HCT116 (cell line): Measurements from ENCODE around the gene MAN2B2.

Source experiments
- CEBPB ChIP-seq: IDR thresholded peaks from 2 replicates; pipeline ENCODE4 v1.6.1; 2012; ENCODE audit warnings: low read depth
- EGR1 ChIP-seq: IDR thresholded peaks from 2 replicates; pipeline ENCODE4 v1.6.1; 2012; ENCODE audit warnings: low read depth
- POLR2A ChIP-seq: IDR thresholded peaks from 2 replicates; pipeline ENCODE4 v1.7.0; 2011; ENCODE audit warnings: borderline replicate concordance; ENCODE audit not compliant: insufficient read depth, insufficient read length; ENCODE audit errors: extremely low read depth
- POLR2AphosphoS5 ChIP-seq: IDR thresholded peaks from 2 replicates; pipeline ENCODE4 v1.6.1; 2011; ENCODE audit warnings: mild to moderate bottlenecking, low read depth, low read length, moderate library complexity
- YY1 ChIP-seq: IDR thresholded peaks from 2 replicates; pipeline ENCODE4 v1.6.1; 2011; ENCODE audit warnings: low read length, low read depth, moderate library complexity, mild to moderate bottlenecking; ENCODE audit not compliant: insufficient replicate concordance; ENCODE audit errors: extremely low read depth
- ZFX ChIP-seq: fragments of 450-650 bp; IDR thresholded peaks from 2 replicates; pipeline ENCODE4 v1.6.1; 2017
- ZNF274 ChIP-seq: fragments of 200-500 bp; sonication (Bioruptor generic); IDR thresholded peaks from 2 replicates; pipeline ENCODE4 v1.6.1; 2014; ENCODE audit warnings: mild to moderate bottlenecking, low read depth, low read length, inconsistent platforms
- TF ChIP-seq, protein P1 (sequence below), 3 experiments: fragments of 200-600 bp in 1 of 3; sonication (generic) in 1 of 3; IDR thresholded peaks in 2 of 3; conservative IDR thresholded peaks in 1 of 3; 2 replicates each; pipeline ENCODE4 v1.5.1; 2012 to 2017; ENCODE audit warnings: low read depth in 2 of 3, low read length in 2 of 3, antibody characterized with exemption in 1 of 3, borderline replicate concordance in 1 of 3, control low read depth in 1 of 3, mild to moderate bottlenecking in 1 of 3, mixed read lengths in 1 of 3, mixed run types in 1 of 3, moderate library complexity in 1 of 3; ENCODE audit not compliant: insufficient read depth in 1 of 3

DNA sequence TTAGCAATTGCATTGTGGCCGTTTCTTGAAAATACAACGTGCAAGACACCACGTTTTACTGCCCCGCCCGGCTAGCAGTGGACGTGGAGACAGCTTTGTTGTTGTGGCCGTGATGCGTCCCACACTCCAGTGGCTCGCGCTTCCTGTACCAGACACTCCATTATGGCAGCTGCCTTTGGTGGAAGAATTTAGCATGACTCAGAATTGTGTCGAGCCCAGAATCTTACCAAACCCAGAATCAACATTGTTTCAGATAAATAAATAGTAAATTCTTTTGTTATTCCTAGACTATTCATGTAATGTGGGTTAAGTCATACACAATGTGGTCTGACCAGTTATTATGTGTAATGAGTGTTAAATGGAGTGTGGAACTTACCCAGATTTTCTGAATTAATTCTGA is 93.4 kb downstream of the MAN2B2 start:
- no peak for TF ChIP-seq POLR2A
- TF ChIP-seq, protein P1, sequence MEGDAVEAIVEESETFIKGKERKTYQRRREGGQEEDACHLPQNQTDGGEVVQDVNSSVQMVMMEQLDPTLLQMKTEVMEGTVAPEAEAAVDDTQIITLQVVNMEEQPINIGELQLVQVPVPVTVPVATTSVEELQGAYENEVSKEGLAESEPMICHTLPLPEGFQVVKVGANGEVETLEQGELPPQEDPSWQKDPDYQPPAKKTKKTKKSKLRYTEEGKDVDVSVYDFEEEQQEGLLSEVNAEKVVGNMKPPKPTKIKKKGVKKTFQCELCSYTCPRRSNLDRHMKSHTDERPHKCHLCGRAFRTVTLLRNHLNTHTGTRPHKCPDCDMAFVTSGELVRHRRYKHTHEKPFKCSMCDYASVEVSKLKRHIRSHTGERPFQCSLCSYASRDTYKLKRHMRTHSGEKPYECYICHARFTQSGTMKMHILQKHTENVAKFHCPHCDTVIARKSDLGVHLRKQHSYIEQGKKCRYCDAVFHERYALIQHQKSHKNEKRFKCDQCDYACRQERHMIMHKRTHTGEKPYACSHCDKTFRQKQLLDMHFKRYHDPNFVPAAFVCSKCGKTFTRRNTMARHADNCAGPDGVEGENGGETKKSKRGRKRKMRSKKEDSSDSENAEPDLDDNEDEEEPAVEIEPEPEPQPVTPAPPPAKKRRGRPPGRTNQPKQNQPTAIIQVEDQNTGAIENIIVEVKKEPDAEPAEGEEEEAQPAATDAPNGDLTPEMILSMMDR (IDR thresholded peaks at IDR 0.05 in 2 of 3, conservative IDR thresholded peaks at IDR 0.05 in 1 of 3; ENCODE audit: borderline replicate concordance in 1 of 3, insufficient read depth in 1 of 3, low read depth in 2 of 3, low read length in 2 of 3) = no peak
- no peak for TF ChIP-seq CEBPB
- no peak for TF ChIP-seq EGR1
- no peak for TF ChIP-seq POLR2AphosphoS5
- no peak for TF ChIP-seq ZNF274
- no peak for TF ChIP-seq ZFX
- TF ChIP-seq YY1 = no peak
